WI38 (cell line): ENCODE measurements around the gene ERCC2.
A peak's percentile ranks its signal among the peaks of the same experiment; 100 is the strongest.
"Not testable (repeated sequence)": the region's sequence is repeated elsewhere in the genome, so short reads cannot be mapped to it uniquely, and the experiment has no call there.

Experiments
- H3K4me3 ChIP-seq: 2 replicates; pipeline ENCODE4 v1.5.1; 2011; ENCODE audit warnings: low read depth, mild to moderate bottlenecking, control low read depth, low read length
- CTCF ChIP-seq: IDR thresholded peaks from 2 replicates; pipeline ENCODE4 v1.5.1; 2012; ENCODE audit warnings: low read depth, mild to moderate bottlenecking, control low read depth, low read length

ERCC2 gene

GRCh38 chr19:45370410-45371204, at the start of gene ERCC2:
Gene ERCC2 (minus strand): TSS chr19:45370573. CDS start chr19:45370540, 33 bp downstream.
- H3K4me3 ChIP-seq: peak within 1 kb of the TSS; percentile 81
- no peak for TF ChIP-seq CTCF

- no peak for TF ChIP-seq CTCF
These were observed 49.5 kb upstream of the ERCC2 start for GRCh38 chr19:45419895-45420294.

GRCh38 chr19:45419396-45419795, 49.0 kb upstream of the ERCC2 start:
- no peak overlapping the region for H3K4me3 ChIP-seq
- no peak for TF ChIP-seq CTCF

More at GRCh38 chr19:45419895-45420294, 49.5 kb upstream of the ERCC2 start:
- H3K4me3 ChIP-seq: no peak overlapping the region

GRCh38 chr19:45418802-45419201, 48.4 kb upstream of the ERCC2 start:
- TF ChIP-seq CTCF: no peak
- H3K4me3 ChIP-seq: no peak overlapping the region

GRCh38 chr19:45417151-45417550, 46.8 kb upstream of the ERCC2 start:
- no peak overlapping the region for H3K4me3 ChIP-seq
- TF ChIP-seq CTCF: no peak

GRCh38 chr19:45414468-45414867, 44.1 kb upstream of the ERCC2 start:
- TF ChIP-seq CTCF: no peak

GRCh38 chr19:45413497-45413896, 43.1 kb upstream of the ERCC2 start:
- no peak overlapping the region for H3K4me3 ChIP-seq
- TF ChIP-seq CTCF: no peak

More at GRCh38 chr19:45414468-45414867, 44.1 kb upstream of the ERCC2 start:
- H3K4me3 ChIP-seq: no peak overlapping the region

- not testable (repeated sequence) for H3K4me3 ChIP-seq
These were observed 40.0 kb upstream of the ERCC2 start for GRCh38 chr19:45410330-45410729.
